ENCODE results near the gene DTWD2.
"Not testable (repeated sequence)": the region's sequence is repeated elsewhere in the genome, so short reads cannot be mapped to it uniquely, and the experiment has no call there.

Gene DTWD2

GRCh38 chr5:119010206-119010605, 21.9 kb upstream of the DTWD2 start:
- Histone ChIP-seq H3K9me2 (replicated peaks; ENCODE audit: insufficient read depth, low read length) (no peaks in the 10 kb centered on the region), H3K4me1 (ENCODE audit: low read length) (no peaks in the 10 kb centered on the region), H3K9me3 (replicated peaks; ENCODE audit: insufficient read depth, low read length) (no peaks in the 10 kb centered on the region), H3K4me2 (ENCODE audit: low read depth, low read length) (no peak overlapping the region), H3F3A (ENCODE audit: insufficient read depth, low read length) (no peaks in the 10 kb centered on the region), H3K27ac (ENCODE audit: low read length) (no peak overlapping the region), H2AFZ (ENCODE audit: low read length) (no peak overlapping the region), H3K79me2 (ENCODE audit: low read length) (no peaks in the 10 kb centered on the region), H3K36me3 (replicated peaks; ENCODE audit: insufficient read depth, low read length) (no peaks in the 10 kb centered on the region), H3K4me3 (ENCODE audit: low read length) (no peak overlapping the region), H3K27me3 (replicated peaks; ENCODE audit: insufficient read depth, low read length) (no peaks in the 10 kb centered on the region), H4K20me1 (ENCODE audit: insufficient read depth, low read length) (no peaks in the 10 kb centered on the region), H3K9ac (ENCODE audit: low read length) (no peak overlapping the region)
- DNase-seq = no peak
- TF ChIP-seq, protein P1, sequence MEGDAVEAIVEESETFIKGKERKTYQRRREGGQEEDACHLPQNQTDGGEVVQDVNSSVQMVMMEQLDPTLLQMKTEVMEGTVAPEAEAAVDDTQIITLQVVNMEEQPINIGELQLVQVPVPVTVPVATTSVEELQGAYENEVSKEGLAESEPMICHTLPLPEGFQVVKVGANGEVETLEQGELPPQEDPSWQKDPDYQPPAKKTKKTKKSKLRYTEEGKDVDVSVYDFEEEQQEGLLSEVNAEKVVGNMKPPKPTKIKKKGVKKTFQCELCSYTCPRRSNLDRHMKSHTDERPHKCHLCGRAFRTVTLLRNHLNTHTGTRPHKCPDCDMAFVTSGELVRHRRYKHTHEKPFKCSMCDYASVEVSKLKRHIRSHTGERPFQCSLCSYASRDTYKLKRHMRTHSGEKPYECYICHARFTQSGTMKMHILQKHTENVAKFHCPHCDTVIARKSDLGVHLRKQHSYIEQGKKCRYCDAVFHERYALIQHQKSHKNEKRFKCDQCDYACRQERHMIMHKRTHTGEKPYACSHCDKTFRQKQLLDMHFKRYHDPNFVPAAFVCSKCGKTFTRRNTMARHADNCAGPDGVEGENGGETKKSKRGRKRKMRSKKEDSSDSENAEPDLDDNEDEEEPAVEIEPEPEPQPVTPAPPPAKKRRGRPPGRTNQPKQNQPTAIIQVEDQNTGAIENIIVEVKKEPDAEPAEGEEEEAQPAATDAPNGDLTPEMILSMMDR (IDR thresholded peaks at IDR 0.05; ENCODE audit: low read length) = no peak
- no peak for TF ChIP-seq EZH2phosphoT487 (IDR thresholded peaks at IDR 0.05; ENCODE audit: low read length)
- no peak for TF ChIP-seq EZH2 (optimal IDR thresholded peaks at IDR 0.05; ENCODE audit: low read depth, low read length)

- no peaks in the 10 kb centered on the region for H3K27me3 ChIP-seq (replicated peaks; ENCODE audit: insufficient read depth, low read length)
- H3F3A ChIP-seq (ENCODE audit: insufficient read depth, low read length) = no peaks in the 10 kb centered on the region
- no peaks in the 10 kb centered on the region for H3K9me2 ChIP-seq (replicated peaks; ENCODE audit: insufficient read depth, low read length)
- no peaks in the 10 kb centered on the region for H3K36me3 ChIP-seq (replicated peaks; ENCODE audit: insufficient read depth, low read length)
- H3K4me2 ChIP-seq (ENCODE audit: low read depth, low read length) = no peak overlapping the region
- H3K27ac ChIP-seq (ENCODE audit: low read length) = no peak overlapping the region
- no peak for DNase-seq
- no peak overlapping the region for H2AFZ ChIP-seq (ENCODE audit: low read length)
- H3K4me1 ChIP-seq (ENCODE audit: low read length) = no peaks in the 10 kb centered on the region
- H3K79me2 ChIP-seq (ENCODE audit: low read length) = no peaks in the 10 kb centered on the region
- H4K20me1 ChIP-seq (ENCODE audit: insufficient read depth, low read length) = no peaks in the 10 kb centered on the region
- no peak overlapping the region for H3K9ac ChIP-seq (ENCODE audit: low read length)
- TF ChIP-seq, protein P1 (IDR thresholded peaks at IDR 0.05; ENCODE audit: low read length) = no peak
- TF ChIP-seq EZH2 (optimal IDR thresholded peaks at IDR 0.05; ENCODE audit: low read depth, low read length) = no peak
- TF ChIP-seq EZH2phosphoT487 (IDR thresholded peaks at IDR 0.05; ENCODE audit: low read length) = no peak
- H3K9me3 ChIP-seq (replicated peaks; ENCODE audit: insufficient read depth, low read length) = no peaks in the 10 kb centered on the region
- no peak overlapping the region for H3K4me3 ChIP-seq (ENCODE audit: low read length)
Observed at GRCh38 chr5:119009131-119009530, 20.8 kb upstream of the DTWD2 start.

- no peak overlapping the region for H2AFZ ChIP-seq (ENCODE audit: low read length)
- H3K27ac ChIP-seq (ENCODE audit: low read length) = no peak overlapping the region
- TF ChIP-seq EZH2 (optimal IDR thresholded peaks at IDR 0.05; ENCODE audit: low read depth, low read length) = no peak
- TF ChIP-seq, protein P1 (IDR thresholded peaks at IDR 0.05; ENCODE audit: low read length) = no peak
- TF ChIP-seq EZH2phosphoT487 (IDR thresholded peaks at IDR 0.05; ENCODE audit: low read length) = no peak
- no peaks in the 10 kb centered on the region for H4K20me1 ChIP-seq (ENCODE audit: insufficient read depth, low read length)
- H3K79me2 ChIP-seq (ENCODE audit: low read length) = no peaks in the 10 kb centered on the region
- no peak overlapping the region for H3K4me2 ChIP-seq (ENCODE audit: low read depth, low read length)
- H3K27me3 ChIP-seq (replicated peaks; ENCODE audit: insufficient read depth, low read length) = no peaks in the 10 kb centered on the region
- H3F3A ChIP-seq (ENCODE audit: insufficient read depth, low read length) = no peaks in the 10 kb centered on the region
- H3K4me1 ChIP-seq (ENCODE audit: low read length) = no peaks in the 10 kb centered on the region
- H3K9ac ChIP-seq (ENCODE audit: low read length) = no peak overlapping the region
- H3K36me3 ChIP-seq (replicated peaks; ENCODE audit: insufficient read depth, low read length) = no peaks in the 10 kb centered on the region
- no peak overlapping the region for H3K4me3 ChIP-seq (ENCODE audit: low read length)
- no peak for DNase-seq
- H3K9me2 ChIP-seq (replicated peaks; ENCODE audit: insufficient read depth, low read length) = no peaks in the 10 kb centered on the region
- no peaks in the 10 kb centered on the region for H3K9me3 ChIP-seq (replicated peaks; ENCODE audit: insufficient read depth, low read length)
Observed at GRCh38 chr5:118999696-119000095, 11.3 kb upstream of the DTWD2 start.

DNA sequence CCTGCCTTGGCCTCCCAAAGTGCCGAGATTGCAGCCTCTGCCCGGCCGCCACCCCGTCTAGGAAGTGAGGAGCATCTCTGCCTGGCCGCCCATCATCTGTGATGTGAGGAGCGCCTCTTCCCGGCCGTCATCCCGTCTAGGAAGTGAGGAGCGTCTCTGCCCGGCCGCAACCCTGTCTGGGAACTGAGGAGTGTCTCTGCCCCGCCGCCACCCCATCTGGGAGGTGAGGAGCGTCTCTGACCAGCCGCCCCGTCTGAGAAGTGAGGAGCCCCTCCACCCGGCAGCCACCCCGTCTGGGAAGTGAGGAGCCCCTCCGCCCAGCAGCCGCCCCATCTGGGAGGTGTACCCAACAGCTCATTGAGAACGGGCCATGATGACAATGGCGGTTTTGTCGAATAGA, 10.5 kb upstream of the DTWD2 start:
- not testable (repeated sequence) for H4K20me1 ChIP-seq (ENCODE audit: insufficient read depth, low read length); H3K4me2 ChIP-seq (ENCODE audit: low read depth, low read length); H3K36me3 ChIP-seq (replicated peaks; ENCODE audit: insufficient read depth, low read length)

More for the DNA sequence above, 10.5 kb upstream of the DTWD2 start:
- H3K9ac ChIP-seq (ENCODE audit: low read length); H3F3A ChIP-seq (ENCODE audit: insufficient read depth, low read length); H3K4me1 ChIP-seq (ENCODE audit: low read length); H3K9me2 ChIP-seq (replicated peaks; ENCODE audit: insufficient read depth, low read length); H3K27ac ChIP-seq (ENCODE audit: low read length); H3K79me2 ChIP-seq (ENCODE audit: low read length); H3K27me3 ChIP-seq (replicated peaks; ENCODE audit: insufficient read depth, low read length); H2AFZ ChIP-seq (ENCODE audit: low read length); H3K9me3 ChIP-seq (replicated peaks; ENCODE audit: insufficient read depth, low read length); H3K4me3 ChIP-seq (ENCODE audit: low read length); DNase-seq: not testable (repeated sequence)

All from MM.1S (cell line).